22Rv1 (cell line): ENCODE data around the gene SLC29A2.

Experiments used
- H3K27ac ChIP-seq: fragments of 450-650 bp; 2 replicates; pipeline ENCODE4 v1.5.1; 2017
- CTCF ChIP-seq: fragments of 450-650 bp; IDR thresholded peaks from 2 replicates; pipeline ENCODE4 v1.5.1; 2017; ENCODE audit warnings: mild to moderate bottlenecking
- ZFX ChIP-seq: fragments of 450-650 bp; IDR thresholded peaks from 2 replicates; pipeline ENCODE4 v1.6.1; 2017; ENCODE audit warnings: antibody characterized with exemption, borderline replicate concordance

SLC29A2 gene

GRCh38 chr11:66373265-66373664 is 1.7 kb upstream of the SLC29A2 start:
- H3K27ac ChIP-seq, result peak overlapping the region; percentile 97
- TF ChIP-seq ZFX (no peak), CTCF (no peak)

GRCh38 chr11:66369073-66369894 is 2.3 kb downstream of the SLC29A2 start:
- peak overlapping the region; percentile 97 for H3K27ac ChIP-seq
- no peak for TF ChIP-seq CTCF
- TF ChIP-seq ZFX, result no peak

- TF ChIP-seq ZFX (no peak), CTCF (no peak)
- H3K27ac ChIP-seq, result peak overlapping the region; percentile 97; the same call in 1 of the 2 replicates
Observed at GRCh38 chr11:66368484-66368883, 3.1 kb downstream of the SLC29A2 start.

- peak overlapping the region; percentile 97; the same call in 1 of the 2 replicates for H3K27ac ChIP-seq
Observed at GRCh38 chr11:66367561-66368312, 3.8 kb downstream of the SLC29A2 start.

GRCh38 chr11:66366844-66367477 is 4.6 kb downstream of the SLC29A2 start:
- peak overlapping the region; percentile 46; the same call in 1 of the 2 replicates for H3K27ac ChIP-seq
- no peak for TF ChIP-seq ZFX
- TF ChIP-seq CTCF, result no peak

More at GRCh38 chr11:66367561-66368312, 3.8 kb downstream of the SLC29A2 start:
- TF ChIP-seq CTCF (no peak), ZFX (no peak)

GRCh38 chr11:66365711-66366619 is 5.6 kb downstream of the SLC29A2 start:
- TF ChIP-seq CTCF, result no peak
- TF ChIP-seq ZFX, result no peak
- H3K27ac ChIP-seq, result peak overlapping the region; percentile 46
